ENCODE measurements around the gene PARL. TPM values are rescaled to one million over a fixed set of nuclear protein-coding genes. Genes with fewer than 3 reads are reported as not detected.

The PARL gene
- total and polyA plus RNA-seq, 2 of the 13 experiments (the other 11 are each of a cell fraction or from before 2014, with no cell fraction given) = 46.3 to 58.6 TPM

DNA sequence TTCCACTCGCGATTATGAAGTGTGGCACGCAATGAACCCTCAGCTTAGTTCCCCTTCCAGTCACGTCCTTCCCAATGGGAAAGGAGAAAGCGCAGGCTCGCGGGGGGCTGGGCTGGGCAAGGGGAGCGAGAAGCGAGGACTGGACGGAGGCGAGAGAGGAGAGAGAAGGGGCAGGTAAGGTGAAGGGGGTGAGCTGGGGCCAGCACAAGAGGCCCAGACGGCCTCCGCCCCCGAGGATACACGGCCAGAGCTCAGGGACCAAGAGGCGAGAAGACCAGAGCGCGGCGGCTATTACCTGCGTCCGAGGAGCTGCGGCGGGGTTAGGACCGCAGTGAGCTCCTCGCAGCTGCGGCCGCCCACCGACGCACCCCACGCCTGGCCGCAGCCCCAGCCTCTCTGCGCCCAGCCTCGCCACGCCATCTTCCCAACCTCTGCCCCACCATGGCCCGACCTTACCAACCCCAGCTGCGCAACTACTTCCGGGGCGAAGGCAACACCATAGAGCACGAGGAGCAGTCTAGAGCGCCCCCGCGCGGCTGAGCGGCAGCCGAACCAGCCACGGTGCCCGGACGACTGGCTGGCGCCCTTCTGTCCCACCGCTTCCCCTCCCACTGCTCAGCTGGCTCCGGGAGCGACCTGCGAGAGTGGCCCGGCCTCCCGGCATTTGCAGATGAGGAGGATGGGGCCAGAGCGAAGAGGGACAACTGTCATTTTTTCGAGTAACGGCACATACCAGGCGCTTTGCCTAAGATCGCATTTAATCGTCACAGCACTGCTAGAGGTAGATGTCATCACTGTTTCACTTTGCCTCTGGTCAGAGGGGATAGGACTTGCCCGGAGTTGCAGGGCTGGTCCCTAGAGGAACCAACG lies at the start of gene PARL (continued):
- TF ChIP-seq, protein P1, sequence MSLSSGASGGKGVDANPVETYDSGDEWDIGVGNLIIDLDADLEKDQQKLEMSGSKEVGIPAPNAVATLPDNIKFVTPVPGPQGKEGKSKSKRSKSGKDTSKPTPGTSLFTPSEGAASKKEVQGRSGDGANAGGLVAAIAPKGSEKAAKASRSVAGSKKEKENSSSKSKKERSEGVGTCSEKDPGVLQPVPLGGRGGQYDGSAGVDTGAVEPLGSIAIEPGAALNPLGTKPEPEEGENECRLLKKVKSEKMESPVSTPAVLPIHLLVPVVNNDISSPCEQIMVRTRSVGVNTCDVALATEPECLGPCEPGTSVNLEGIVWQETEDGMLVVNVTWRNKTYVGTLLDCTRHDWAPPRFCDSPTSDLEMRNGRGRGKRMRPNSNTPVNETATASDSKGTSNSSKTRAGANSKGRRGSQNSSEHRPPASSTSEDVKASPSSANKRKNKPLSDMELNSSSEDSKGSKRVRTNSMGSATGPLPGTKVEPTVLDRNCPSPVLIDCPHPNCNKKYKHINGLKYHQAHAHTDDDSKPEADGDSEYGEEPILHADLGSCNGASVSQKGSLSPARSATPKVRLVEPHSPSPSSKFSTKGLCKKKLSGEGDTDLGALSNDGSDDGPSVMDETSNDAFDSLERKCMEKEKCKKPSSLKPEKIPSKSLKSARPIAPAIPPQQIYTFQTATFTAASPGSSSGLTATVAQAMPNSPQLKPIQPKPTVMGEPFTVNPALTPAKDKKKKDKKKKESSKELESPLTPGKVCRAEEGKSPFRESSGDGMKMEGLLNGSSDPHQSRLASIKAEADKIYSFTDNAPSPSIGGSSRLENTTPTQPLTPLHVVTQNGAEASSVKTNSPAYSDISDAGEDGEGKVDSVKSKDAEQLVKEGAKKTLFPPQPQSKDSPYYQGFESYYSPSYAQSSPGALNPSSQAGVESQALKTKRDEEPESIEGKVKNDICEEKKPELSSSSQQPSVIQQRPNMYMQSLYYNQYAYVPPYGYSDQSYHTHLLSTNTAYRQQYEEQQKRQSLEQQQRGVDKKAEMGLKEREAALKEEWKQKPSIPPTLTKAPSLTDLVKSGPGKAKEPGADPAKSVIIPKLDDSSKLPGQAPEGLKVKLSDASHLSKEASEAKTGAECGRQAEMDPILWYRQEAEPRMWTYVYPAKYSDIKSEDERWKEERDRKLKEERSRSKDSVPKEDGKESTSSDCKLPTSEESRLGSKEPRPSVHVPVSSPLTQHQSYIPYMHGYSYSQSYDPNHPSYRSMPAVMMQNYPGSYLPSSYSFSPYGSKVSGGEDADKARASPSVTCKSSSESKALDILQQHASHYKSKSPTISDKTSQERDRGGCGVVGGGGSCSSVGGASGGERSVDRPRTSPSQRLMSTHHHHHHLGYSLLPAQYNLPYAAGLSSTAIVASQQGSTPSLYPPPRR (CRISPR knock-in tag; IDR thresholded peaks at IDR 0.05; ENCODE audit: borderline replicate concordance) = peak; percentile 82
- TF ChIP-seq ZNF326 (CRISPR knock-in tag; IDR thresholded peaks at IDR 0.05; ENCODE audit: borderline replicate concordance) (no peak), PHF21A (CRISPR knock-in tag; IDR thresholded peaks at IDR 0.05) (peak; percentile 76; the same call in 1 of the 2 replicates), ZNF530 (CRISPR knock-in tag; IDR thresholded peaks at IDR 0.05; ENCODE audit: low read depth) (no peak), AGO2 (optimal IDR thresholded peaks at IDR 0.05; ENCODE audit: low read depth, low read length) (peak; percentile 66), KLF15 (CRISPR knock-in tag; IDR thresholded peaks at IDR 0.05; ENCODE audit: borderline replicate concordance) (no peak), NFYC (CRISPR knock-in tag; IDR thresholded peaks at IDR 0.05) (peak; percentile 48)
- TF ChIP-seq, protein P2, sequence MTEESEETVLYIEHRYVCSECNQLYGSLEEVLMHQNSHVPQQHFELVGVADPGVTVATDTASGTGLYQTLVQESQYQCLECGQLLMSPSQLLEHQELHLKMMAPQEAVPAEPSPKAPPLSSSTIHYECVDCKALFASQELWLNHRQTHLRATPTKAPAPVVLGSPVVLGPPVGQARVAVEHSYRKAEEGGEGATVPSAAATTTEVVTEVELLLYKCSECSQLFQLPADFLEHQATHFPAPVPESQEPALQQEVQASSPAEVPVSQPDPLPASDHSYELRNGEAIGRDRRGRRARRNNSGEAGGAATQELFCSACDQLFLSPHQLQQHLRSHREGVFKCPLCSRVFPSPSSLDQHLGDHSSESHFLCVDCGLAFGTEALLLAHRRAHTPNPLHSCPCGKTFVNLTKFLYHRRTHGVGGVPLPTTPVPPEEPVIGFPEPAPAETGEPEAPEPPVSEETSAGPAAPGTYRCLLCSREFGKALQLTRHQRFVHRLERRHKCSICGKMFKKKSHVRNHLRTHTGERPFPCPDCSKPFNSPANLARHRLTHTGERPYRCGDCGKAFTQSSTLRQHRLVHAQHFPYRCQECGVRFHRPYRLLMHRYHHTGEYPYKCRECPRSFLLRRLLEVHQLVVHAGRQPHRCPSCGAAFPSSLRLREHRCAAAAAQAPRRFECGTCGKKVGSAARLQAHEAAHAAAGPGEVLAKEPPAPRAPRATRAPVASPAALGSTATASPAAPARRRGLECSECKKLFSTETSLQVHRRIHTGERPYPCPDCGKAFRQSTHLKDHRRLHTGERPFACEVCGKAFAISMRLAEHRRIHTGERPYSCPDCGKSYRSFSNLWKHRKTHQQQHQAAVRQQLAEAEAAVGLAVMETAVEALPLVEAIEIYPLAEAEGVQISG (CRISPR knock-in tag; IDR thresholded peaks at IDR 0.05) = peak; percentile 99
- TF ChIP-seq, protein P3, sequence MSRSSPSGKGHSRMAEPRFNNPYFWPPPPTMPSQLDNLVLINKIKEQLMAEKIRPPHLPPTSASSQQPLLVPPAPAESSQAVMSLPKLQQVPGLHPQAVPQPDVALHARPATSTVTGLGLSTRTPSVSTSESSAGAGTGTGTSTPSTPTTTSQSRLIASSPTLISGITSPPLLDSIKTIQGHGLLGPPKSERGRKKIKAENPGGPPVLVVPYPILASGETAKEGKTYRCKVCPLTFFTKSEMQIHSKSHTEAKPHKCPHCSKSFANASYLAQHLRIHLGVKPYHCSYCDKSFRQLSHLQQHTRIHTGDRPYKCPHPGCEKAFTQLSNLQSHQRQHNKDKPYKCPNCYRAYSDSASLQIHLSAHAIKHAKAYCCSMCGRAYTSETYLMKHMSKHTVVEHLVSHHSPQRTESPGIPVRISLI (CRISPR knock-in tag; IDR thresholded peaks at IDR 0.05; ENCODE audit: borderline replicate concordance) = peak; percentile 72; the same call in 1 of the 2 replicates
- TF ChIP-seq, protein P4, sequence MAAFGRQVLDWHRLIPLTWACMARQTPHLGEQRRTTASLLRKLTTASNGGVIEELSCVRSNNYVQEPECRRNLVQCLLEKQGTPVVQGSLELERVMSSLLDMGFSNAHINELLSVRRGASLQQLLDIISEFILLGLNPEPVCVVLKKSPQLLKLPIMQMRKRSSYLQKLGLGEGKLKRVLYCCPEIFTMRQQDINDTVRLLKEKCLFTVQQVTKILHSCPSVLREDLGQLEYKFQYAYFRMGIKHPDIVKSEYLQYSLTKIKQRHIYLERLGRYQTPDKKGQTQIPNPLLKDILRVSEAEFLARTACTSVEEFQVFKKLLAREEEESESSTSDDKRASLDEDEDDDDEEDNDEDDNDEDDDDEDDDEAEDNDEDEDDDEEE (CRISPR knock-in tag; IDR thresholded peaks at IDR 0.05) = peak; percentile 93
- TF ChIP-seq, protein P5, sequence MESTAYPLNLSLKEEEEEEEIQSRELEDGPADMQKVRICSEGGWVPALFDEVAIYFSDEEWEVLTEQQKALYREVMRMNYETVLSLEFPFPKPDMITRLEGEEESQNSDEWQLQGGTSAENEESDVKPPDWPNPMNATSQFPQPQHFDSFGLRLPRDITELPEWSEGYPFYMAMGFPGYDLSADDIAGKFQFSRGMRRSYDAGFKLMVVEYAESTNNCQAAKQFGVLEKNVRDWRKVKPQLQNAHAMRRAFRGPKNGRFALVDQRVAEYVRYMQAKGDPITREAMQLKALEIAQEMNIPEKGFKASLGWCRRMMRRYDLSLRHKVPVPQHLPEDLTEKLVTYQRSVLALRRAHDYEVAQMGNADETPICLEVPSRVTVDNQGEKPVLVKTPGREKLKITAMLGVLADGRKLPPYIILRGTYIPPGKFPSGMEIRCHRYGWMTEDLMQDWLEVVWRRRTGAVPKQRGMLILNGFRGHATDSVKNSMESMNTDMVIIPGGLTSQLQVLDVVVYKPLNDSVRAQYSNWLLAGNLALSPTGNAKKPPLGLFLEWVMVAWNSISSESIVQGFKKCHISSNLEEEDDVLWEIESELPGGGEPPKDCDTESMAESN (CRISPR knock-in tag; conservative IDR thresholded peaks at IDR 0.05) = peak; percentile 85
- TF ChIP-seq, protein P6, sequence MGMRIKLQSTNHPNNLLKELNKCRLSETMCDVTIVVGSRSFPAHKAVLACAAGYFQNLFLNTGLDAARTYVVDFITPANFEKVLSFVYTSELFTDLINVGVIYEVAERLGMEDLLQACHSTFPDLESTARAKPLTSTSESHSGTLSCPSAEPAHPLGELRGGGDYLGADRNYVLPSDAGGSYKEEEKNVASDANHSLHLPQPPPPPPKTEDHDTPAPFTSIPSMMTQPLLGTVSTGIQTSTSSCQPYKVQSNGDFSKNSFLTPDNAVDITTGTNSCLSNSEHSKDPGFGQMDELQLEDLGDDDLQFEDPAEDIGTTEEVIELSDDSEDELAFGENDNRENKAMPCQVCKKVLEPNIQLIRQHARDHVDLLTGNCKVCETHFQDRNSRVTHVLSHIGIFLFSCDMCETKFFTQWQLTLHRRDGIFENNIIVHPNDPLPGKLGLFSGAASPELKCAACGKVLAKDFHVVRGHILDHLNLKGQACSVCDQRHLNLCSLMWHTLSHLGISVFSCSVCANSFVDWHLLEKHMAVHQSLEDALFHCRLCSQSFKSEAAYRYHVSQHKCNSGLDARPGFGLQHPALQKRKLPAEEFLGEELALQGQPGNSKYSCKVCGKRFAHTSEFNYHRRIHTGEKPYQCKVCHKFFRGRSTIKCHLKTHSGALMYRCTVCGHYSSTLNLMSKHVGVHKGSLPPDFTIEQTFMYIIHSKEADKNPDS (CRISPR knock-in tag; IDR thresholded peaks at IDR 0.05) = peak; percentile 29; the same call in 1 of the 2 replicates

All from HepG2 (cell line).